Thoracic aorta (tissue), 2 donors: Measurements from ENCODE around the gene ARHGEF16. TPM values are rescaled to one million over a fixed set of nuclear protein-coding genes. Genes with fewer than 3 reads are reported as not detected.
A peak's percentile ranks its signal among the peaks of the same experiment; 100 is the strongest.

Experiments
- ATAC-seq: fragments of 150-250 bp; one replicate; pipeline ENCODE4 v1.8.0; 2017; ENCODE audit warnings: low read depth; ENCODE audit not compliant: insufficient number of reproducible peaks, low FRiP score
- DNase-seq: peaks from one replicate; pipeline ENCODE4 v3.0.0-alpha.2; 2020; ENCODE audit warnings: low spot score
- H3K27ac ChIP-seq, 2 donors: fragments of 200-600 bp; sonication (generic); 1 replicate in 1 of 2; 2 replicates in 1 of 2; pipeline ENCODE4 v1.5.1; 2016; ENCODE audit warnings: mild to moderate bottlenecking in 2 of 2, moderate library complexity in 2 of 2
- H3K27me3 ChIP-seq: fragments of 200-600 bp; sonication (generic); replicated peaks from 2 replicates; pipeline ENCODE4 v1.6.0; 2016; ENCODE audit warnings: mild to moderate bottlenecking; ENCODE audit not compliant: insufficient read depth
- H3K36me3 ChIP-seq: fragments of 200-600 bp; sonication (generic); one replicate; pipeline ENCODE4 v1.5.1; 2016
- H3K4me1 ChIP-seq, 2 donors: fragments of 200-600 bp; sonication (generic); 1 replicate in 1 of 2; 2 replicates in 1 of 2; pipeline versions ENCODE4 v1.5.1 to v1.6.0; 2016; ENCODE audit warnings: low read depth in 2 of 2, mild to moderate bottlenecking in 1 of 2; ENCODE audit not compliant: control insufficient read depth in 1 of 2
- H3K4me3 ChIP-seq: fragments of 200-600 bp; sonication (generic); 2 replicates; pipeline ENCODE4 v1.5.1; 2016; ENCODE audit warnings: mild to moderate bottlenecking
- H3K9me3 ChIP-seq: fragments of 200-600 bp; sonication (generic); 2 replicates; pipeline ENCODE4 v1.5.1; 2016
- total RNA-seq, 2 donors: library from RNA; depleted of rRNA; stranded (reverse); fragments of >200 nt; gene quantifications; one replicate each; pipeline versions ENCODE4 v1.1.0 to v1.2.3, GENCODE V29; 2016
- TF ChIP-seq, protein P1 (sequence below): fragments of 200-600 bp; sonication (generic); IDR thresholded peaks from one replicate; pipeline ENCODE4 v1.5.1; 2019; ENCODE audit warnings: antibody characterized with exemption

The ARHGEF16 gene
- total RNA-seq, 2 donors from 2014 or later = 1.6 to 2.4 TPM

GRCh38 chr1:3527774-3528173 lies 73.3 kb downstream of the ARHGEF16 start:
- TF ChIP-seq, protein P1, sequence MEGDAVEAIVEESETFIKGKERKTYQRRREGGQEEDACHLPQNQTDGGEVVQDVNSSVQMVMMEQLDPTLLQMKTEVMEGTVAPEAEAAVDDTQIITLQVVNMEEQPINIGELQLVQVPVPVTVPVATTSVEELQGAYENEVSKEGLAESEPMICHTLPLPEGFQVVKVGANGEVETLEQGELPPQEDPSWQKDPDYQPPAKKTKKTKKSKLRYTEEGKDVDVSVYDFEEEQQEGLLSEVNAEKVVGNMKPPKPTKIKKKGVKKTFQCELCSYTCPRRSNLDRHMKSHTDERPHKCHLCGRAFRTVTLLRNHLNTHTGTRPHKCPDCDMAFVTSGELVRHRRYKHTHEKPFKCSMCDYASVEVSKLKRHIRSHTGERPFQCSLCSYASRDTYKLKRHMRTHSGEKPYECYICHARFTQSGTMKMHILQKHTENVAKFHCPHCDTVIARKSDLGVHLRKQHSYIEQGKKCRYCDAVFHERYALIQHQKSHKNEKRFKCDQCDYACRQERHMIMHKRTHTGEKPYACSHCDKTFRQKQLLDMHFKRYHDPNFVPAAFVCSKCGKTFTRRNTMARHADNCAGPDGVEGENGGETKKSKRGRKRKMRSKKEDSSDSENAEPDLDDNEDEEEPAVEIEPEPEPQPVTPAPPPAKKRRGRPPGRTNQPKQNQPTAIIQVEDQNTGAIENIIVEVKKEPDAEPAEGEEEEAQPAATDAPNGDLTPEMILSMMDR = no peak
- Histone ChIP-seq H3K4me3 (peak overlapping the region; percentile 97), H3K36me3 (peaks cover 12% of the 10 kb centered on the region), H3K4me1 (peaks cover 41 to 69% of the 10 kb centered on the region in 2 donors), H3K27ac (peak overlapping the region in 1 of 2 donors; percentile 87), H3K9me3 (no peaks in the 10 kb centered on the region), H3K27me3 (no peaks in the 10 kb centered on the region)
- DNase-seq (no peak), ATAC-seq (no peak)

DNA sequence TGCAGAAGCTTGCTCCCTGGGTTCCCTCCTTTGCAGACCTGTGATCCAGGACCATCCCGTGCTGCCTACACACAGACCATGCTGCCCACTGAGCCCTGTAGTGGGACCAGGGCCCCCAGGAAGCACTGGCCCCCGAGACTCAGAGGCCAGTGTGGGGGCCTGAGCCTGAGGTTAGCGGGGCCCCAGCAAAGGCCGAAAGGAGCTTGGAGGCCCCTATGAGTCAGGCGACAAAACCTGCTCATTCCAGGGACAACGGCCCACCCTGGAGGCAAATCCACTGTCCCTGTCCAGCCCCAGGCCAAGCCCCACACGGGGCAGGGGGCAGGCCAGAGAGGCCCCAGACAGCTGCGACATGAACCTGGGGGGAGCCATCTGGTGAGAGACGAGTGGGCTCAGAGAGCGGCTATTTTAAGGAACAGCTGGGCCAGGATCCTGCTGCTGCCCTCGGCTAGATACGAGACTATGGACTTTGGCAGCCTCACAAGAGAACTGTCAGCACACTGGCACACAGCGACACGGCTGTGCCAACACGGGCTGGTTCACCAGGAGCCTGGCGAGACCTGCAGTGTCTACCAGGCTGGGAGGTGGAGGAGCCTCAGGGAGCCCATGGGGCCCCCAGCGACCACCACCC lies 74.7 kb downstream of the ARHGEF16 start:
- TF ChIP-seq, protein P1 = no peak
- peak overlapping the region; percentile 97 for H3K4me3 ChIP-seq
- ATAC-seq = peak; percentile 43
- DNase-seq = peak; percentile 52
- H3K27me3 ChIP-seq = no peaks in the 10 kb centered on the region
- H3K36me3 ChIP-seq = peaks cover 3% of the 10 kb centered on the region
- H3K9me3 ChIP-seq = no peaks in the 10 kb centered on the region
- H3K4me1 ChIP-seq = peaks cover 41 to 56% of the 10 kb centered on the region in 2 donors
- peak overlapping the region; percentile 87 to 94 for H3K27ac ChIP-seq

- Histone ChIP-seq H3K4me3 (peak overlapping the region; percentile 97), H3K9me3 (no peaks in the 10 kb centered on the region), H3K27ac (peak overlapping the region; percentile 87 to 94), H3K27me3 (no peaks in the 10 kb centered on the region), H3K36me3 (no peaks in the 10 kb centered on the region), H3K4me1 (peaks cover 41 to 46% of the 10 kb centered on the region in 2 donors)
- TF ChIP-seq, protein P1 = peak; percentile 34
- peak; percentile 18 for ATAC-seq
- no peak for DNase-seq
Observed at GRCh38 chr1:3530086-3530925, 75.8 kb downstream of the ARHGEF16 start.

Other genes with a start within 250 kb of the ARHGEF16 start
- 100 to 1,000 TPM; 273 to 304 TPM for gene MEGF6, start 156.8 kb downstream of the ARHGEF16 start, total RNA-seq
- gene TPRG1L, start 170.3 kb downstream of the ARHGEF16 start, total RNA-seq = 10 to 100 TPM; 27.4 to 37.6 TPM
- 10 to 100 TPM; 22.1 to 24.9 TPM for gene WRAP73, start 195.4 kb downstream of the ARHGEF16 start, total RNA-seq
- not detected for gene TP73, start 197.9 kb downstream of the ARHGEF16 start, total RNA-seq